Neuron (in vitro differentiated cells): ENCODE results near the gene ELFN2.

ENCODE experiments used
- H2AFZ ChIP-seq: one replicate; pipeline ENCODE4 v1.6.1; 2013; ENCODE audit warnings: low read depth, mild to moderate bottlenecking, inconsistent platforms, low read length, moderate library complexity
- H3K27me3 ChIP-seq: one replicate; pipeline ENCODE4 v1.6.1; 2013; ENCODE audit warnings: low read length; ENCODE audit not compliant: insufficient read depth
- H3K36me3 ChIP-seq: one replicate; pipeline ENCODE4 v1.6.1; 2013; ENCODE audit warnings: low read length; ENCODE audit not compliant: insufficient read depth
- H3K4me1 ChIP-seq: one replicate; pipeline ENCODE4 v1.6.1; 2013; ENCODE audit warnings: low read length; ENCODE audit not compliant: insufficient read depth
- H3K4me3 ChIP-seq: 2 replicates; pipeline ENCODE4 v1.5.1; 2013; ENCODE audit warnings: mild to moderate bottlenecking, low read length, moderate library complexity
- H3K9me3 ChIP-seq: one replicate; pipeline ENCODE4 v1.6.1; 2013; ENCODE audit warnings: low read length

ELFN2 gene

GRCh38 chr22:37390075-37390474, 37.2 kb downstream of the ELFN2 start:
- H3K36me3 ChIP-seq = no peaks in the 10 kb centered on the region
- peaks cover 28% of the 10 kb centered on the region for H3K27me3 ChIP-seq
- no peaks in the 10 kb centered on the region for H3K9me3 ChIP-seq
- no peak overlapping the region for H3K4me3 ChIP-seq
- no peaks in the 10 kb centered on the region for H3K4me1 ChIP-seq
- H2AFZ ChIP-seq = no peak overlapping the region

- Histone ChIP-seq H3K4me3 (no peak overlapping the region), H3K27me3 (peaks cover 18% of the 10 kb centered on the region), H3K36me3 (no peaks in the 10 kb centered on the region), H2AFZ (no peak overlapping the region), H3K9me3 (no peaks in the 10 kb centered on the region), H3K4me1 (no peaks in the 10 kb centered on the region)
Observed at GRCh38 chr22:37388538-37388937, 38.7 kb downstream of the ELFN2 start.

DNA sequence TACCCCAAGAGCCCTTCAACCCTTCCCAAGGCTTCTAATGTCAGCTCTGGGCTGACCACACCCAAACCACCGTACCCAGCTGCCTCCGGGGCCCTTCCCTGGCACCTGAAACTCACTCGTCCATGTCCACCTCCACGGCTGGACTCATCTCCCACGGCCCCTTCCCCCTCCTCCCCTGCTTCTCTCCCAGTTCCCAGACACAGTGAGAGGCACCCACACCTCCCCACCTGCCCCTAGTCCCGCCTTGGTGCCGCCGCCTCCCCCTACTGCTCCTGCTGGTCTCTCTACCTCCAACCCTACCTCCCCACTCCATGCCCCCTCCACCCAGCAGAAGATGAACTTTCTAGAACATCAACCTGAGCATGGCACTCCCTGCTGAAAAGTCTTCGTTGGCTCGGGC, 39.5 kb downstream of the ELFN2 start:
- Histone ChIP-seq H3K36me3 (no peaks in the 10 kb centered on the region), H3K9me3 (no peaks in the 10 kb centered on the region), H3K27me3 (peaks cover 13% of the 10 kb centered on the region), H2AFZ (no peak overlapping the region), H3K4me1 (no peaks in the 10 kb centered on the region), H3K4me3 (no peak overlapping the region)

DNA sequence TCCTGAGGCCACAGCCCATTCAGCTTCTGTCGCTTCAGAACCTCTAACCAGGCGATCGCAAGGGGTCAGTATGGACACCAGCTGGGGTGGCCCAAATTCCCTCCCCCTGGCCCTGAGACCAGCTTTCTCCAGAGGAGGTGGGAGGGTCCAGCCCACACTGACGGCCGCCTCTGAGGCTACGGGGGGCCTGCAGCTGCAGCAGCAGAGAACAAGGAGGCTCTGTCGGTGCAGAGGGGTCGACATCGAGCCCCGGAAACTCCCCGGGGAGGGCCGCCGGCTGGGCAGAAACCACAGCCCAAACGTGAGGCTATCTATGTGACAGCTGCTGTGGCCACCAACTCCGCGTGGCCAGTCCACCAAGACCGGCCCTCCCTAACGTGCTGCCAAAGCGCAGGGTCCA, 40.8 kb downstream of the ELFN2 start:
- no peak overlapping the region for H3K4me3 ChIP-seq
- H3K9me3 ChIP-seq = no peaks in the 10 kb centered on the region
- H3K4me1 ChIP-seq = no peaks in the 10 kb centered on the region
- H2AFZ ChIP-seq = no peak overlapping the region
- peaks cover 11% of the 10 kb centered on the region for H3K27me3 ChIP-seq
- H3K36me3 ChIP-seq = no peaks in the 10 kb centered on the region

GRCh38 chr22:37384691-37385090, 42.6 kb downstream of the ELFN2 start:
- H3K4me1 ChIP-seq = no peaks in the 10 kb centered on the region
- no peaks in the 10 kb centered on the region for H3K36me3 ChIP-seq
- no peaks in the 10 kb centered on the region for H3K9me3 ChIP-seq
- H2AFZ ChIP-seq = no peak overlapping the region
- no peak overlapping the region for H3K4me3 ChIP-seq
- H3K27me3 ChIP-seq = peaks cover 26% of the 10 kb centered on the region

- Histone ChIP-seq H2AFZ (no peak overlapping the region), H3K4me1 (no peaks in the 10 kb centered on the region), H3K36me3 (no peaks in the 10 kb centered on the region), H3K27me3 (peaks cover 39% of the 10 kb centered on the region), H3K4me3 (no peak overlapping the region), H3K9me3 (no peaks in the 10 kb centered on the region)
Observed at GRCh38 chr22:37383341-37383740, 43.9 kb downstream of the ELFN2 start.

- Histone ChIP-seq H3K4me3 (no peak overlapping the region), H2AFZ (no peak overlapping the region), H3K4me1 (no peaks in the 10 kb centered on the region), H3K36me3 (no peaks in the 10 kb centered on the region), H3K27me3 (peaks cover 47% of the 10 kb centered on the region), H3K9me3 (no peaks in the 10 kb centered on the region)
Observed at GRCh38 chr22:37381489-37381888, 45.8 kb downstream of the ELFN2 start.

- Histone ChIP-seq H3K4me3 (no peak overlapping the region), H3K36me3 (no peaks in the 10 kb centered on the region), H3K9me3 (no peaks in the 10 kb centered on the region), H3K4me1 (no peaks in the 10 kb centered on the region), H2AFZ (no peak overlapping the region), H3K27me3 (peaks cover 51% of the 10 kb centered on the region)
Observed at GRCh38 chr22:37379722-37380121, 47.6 kb downstream of the ELFN2 start.

GRCh38 chr22:37379085-37379484, 48.2 kb downstream of the ELFN2 start:
- Histone ChIP-seq H2AFZ (no peak overlapping the region), H3K4me3 (no peak overlapping the region), H3K4me1 (no peaks in the 10 kb centered on the region), H3K9me3 (no peaks in the 10 kb centered on the region), H3K36me3 (no peaks in the 10 kb centered on the region), H3K27me3 (peaks cover 52% of the 10 kb centered on the region)

DNA sequence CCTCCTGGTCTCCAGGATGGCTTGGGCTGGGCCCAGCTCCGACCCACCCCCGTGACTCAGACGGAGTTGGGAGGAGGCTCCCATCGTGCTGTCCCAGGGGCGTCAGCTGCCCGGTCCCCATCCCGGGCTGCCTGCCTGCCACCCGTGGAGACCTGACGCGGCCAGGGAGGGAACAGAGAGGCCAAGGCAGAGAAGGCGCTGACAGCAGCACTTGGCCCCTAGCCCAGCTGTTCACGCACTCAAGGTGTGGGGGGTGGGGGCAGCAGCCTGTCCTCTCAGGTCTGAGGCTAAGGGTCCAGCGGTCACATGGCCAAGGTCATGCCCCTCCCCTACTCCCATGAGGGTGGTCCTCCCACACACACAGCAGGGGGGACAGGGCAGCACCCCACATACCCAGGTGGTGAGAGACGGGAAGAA, 48.6 kb downstream of the ELFN2 start:
- Histone ChIP-seq H3K36me3 (no peaks in the 10 kb centered on the region), H3K27me3 (peaks cover 52% of the 10 kb centered on the region), H3K4me3 (no peak overlapping the region), H2AFZ (no peak overlapping the region), H3K4me1 (no peaks in the 10 kb centered on the region), H3K9me3 (no peaks in the 10 kb centered on the region)

GRCh38 chr22:37377927-37378326, 49.4 kb downstream of the ELFN2 start:
- Histone ChIP-seq H3K4me1 (no peaks in the 10 kb centered on the region), H2AFZ (no peak overlapping the region), H3K9me3 (no peaks in the 10 kb centered on the region), H3K27me3 (peaks cover 52% of the 10 kb centered on the region), H3K4me3 (no peak overlapping the region), H3K36me3 (no peaks in the 10 kb centered on the region)

- Histone ChIP-seq H3K27me3 (peaks cover 52% of the 10 kb centered on the region), H3K4me3 (no peak overlapping the region), H3K9me3 (no peaks in the 10 kb centered on the region)
Observed at GRCh38 chr22:37377138-37377537, 50.1 kb downstream of the ELFN2 start.

GRCh38 chr22:37376643-37377042, 50.6 kb downstream of the ELFN2 start:
- H3K4me1 ChIP-seq = no peaks in the 10 kb centered on the region
- H3K4me3 ChIP-seq = no peak overlapping the region
- no peak overlapping the region for H2AFZ ChIP-seq
- no peaks in the 10 kb centered on the region for H3K9me3 ChIP-seq
- peaks cover 52% of the 10 kb centered on the region for H3K27me3 ChIP-seq
- H3K36me3 ChIP-seq = no peaks in the 10 kb centered on the region

More at GRCh38 chr22:37377138-37377537, 50.1 kb downstream of the ELFN2 start:
- no peaks in the 10 kb centered on the region for H3K36me3 ChIP-seq
- H3K4me1 ChIP-seq = no peaks in the 10 kb centered on the region
- H2AFZ ChIP-seq = no peak overlapping the region

GRCh38 chr22:37375801-37376200, 51.5 kb downstream of the ELFN2 start:
- Histone ChIP-seq H2AFZ (no peak overlapping the region), H3K9me3 (no peaks in the 10 kb centered on the region), H3K4me1 (no peaks in the 10 kb centered on the region), H3K36me3 (no peaks in the 10 kb centered on the region), H3K27me3 (peaks cover 53% of the 10 kb centered on the region), H3K4me3 (no peak overlapping the region)
